Activated T-cell treated with anti-CD3 and anti-CD28 coated beads for 4 hours (primary cell): Measurements from ENCODE around the gene ELMOD3.
"Not testable (repeated sequence)": the region's sequence is repeated elsewhere in the genome, so short reads cannot be mapped to it uniquely, and the experiment has no call there.

Source experiments
- DNase-seq: peaks from one replicate; pipeline ENCODE4 v3.0.0-alpha.2; 2020

ELMOD3 gene

DNA sequence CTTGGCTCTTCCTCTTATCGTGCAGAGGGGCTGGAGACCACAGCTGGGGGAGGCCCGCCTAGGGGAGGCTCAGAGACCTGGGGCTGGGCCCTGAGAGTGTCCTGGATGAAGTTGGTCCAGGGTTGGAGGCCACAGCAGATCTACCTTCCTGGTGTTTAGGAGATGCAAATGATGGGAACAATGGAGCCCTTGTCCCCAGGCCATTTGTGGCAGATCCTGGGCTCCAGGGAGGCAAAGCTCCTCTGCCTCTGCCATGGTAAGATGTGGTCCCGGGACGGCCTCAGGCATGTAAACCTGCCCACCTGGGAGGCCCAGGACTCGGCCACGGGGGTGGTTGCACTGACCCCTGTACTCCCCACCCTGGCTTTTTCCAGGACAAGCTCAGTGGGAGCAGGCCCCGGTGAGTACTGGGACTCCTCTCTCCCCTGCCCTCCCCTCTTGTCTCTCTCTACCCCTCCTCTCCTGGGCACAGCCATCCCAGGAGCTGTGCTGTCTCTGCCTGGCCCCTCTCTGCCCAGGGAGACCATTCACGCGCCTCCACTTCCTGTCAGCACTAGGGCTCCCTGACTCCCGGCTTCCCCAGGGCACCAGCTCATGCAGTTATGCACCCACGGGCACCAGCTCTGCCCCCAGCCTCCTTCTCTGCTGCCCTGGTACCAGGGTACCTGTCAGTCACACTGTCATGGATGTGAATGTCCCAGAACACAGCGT, 74.8 kb downstream of the ELMOD3 start:
- no peak for DNase-seq

DNA sequence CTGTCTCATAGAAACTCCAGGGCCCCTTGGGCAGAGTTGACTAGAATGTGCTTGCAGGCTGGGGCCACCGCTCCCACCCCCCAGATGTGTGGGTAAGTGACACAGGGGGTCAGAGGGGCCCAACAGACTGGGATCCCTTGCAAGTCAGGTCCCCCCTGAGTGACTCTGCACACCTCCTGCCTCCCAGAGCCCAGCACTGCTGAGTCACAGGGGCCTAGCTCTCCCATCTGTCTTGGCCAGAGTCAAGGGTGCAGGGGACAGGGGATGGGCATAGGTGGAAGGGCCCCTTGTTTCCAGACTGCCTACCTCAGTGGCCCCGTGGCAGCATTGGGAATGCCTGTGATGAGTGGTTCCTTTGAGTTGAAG, 75.3 kb downstream of the ELMOD3 start:
- no peak for DNase-seq

DNA sequence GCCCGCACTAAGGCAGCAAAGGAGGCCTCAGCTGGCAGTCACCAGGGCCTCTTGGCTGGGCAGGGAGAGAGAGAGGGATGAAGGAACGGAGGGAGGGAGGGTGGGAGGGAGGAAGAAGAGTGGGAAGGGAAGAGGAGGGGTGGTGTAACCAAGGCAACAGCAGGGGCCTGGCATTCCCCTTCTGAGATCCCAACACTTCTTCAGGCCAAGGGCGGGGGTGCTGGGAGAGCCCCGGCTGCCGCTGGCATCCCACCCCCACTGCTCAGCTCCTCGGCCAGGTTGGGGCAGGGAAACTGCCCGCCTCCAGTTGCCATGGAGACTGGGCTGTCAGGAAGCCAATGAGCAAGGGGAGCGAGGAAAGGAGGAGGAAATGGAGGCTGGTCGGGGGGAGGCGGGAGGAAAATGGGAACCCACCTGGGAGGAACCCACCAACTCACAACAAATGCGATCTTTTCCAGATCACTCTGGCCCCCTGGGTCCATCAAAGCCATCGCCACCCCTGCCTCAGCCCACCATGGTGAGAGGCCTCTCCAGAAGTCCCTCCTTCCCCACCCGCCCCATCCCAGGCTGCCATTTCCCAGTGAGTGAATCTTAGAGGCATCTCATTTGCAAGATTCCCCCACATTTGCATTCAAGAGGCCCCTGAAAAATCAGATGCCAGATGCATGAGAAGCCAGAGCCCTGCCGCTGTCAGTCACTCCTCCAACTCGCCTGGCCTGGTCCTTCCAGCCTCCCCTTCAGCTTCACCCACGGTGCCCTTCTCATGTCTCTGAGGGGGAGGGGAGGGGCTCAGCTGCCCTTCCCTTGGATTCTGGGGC, 76.4 kb downstream of the ELMOD3 start:
- no peak for DNase-seq

DNA sequence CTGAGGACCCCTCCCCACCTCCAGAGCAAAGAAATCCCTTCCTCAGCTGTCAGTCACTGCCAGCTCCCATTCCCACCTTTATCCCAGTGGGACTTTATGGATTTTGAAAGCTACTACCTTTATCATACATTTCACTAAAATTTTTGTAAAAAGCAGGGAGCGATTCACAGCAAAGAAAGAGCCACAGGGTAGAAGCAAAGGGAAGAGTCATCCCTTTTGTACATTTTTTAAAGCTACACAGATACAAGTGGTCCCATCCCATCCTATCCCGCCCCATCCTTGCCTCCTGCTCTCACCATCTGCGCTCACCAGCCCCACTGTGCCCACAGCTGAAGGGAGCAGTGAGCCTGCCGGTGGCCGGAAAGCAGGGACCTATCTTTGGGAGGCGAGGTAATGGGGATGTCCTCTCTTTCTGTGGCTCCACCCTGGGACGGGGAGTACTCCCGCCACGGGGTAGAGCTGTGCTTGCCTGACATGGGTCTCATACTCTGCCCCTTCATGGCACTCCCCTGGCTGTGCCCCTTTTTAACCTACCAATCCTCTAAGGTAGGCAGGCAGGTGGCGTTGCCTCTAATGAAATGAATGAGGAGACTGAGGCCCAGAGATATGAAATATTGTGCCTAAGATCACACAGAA, 77.1 kb downstream of the ELMOD3 start:
- no peak for DNase-seq

DNA sequence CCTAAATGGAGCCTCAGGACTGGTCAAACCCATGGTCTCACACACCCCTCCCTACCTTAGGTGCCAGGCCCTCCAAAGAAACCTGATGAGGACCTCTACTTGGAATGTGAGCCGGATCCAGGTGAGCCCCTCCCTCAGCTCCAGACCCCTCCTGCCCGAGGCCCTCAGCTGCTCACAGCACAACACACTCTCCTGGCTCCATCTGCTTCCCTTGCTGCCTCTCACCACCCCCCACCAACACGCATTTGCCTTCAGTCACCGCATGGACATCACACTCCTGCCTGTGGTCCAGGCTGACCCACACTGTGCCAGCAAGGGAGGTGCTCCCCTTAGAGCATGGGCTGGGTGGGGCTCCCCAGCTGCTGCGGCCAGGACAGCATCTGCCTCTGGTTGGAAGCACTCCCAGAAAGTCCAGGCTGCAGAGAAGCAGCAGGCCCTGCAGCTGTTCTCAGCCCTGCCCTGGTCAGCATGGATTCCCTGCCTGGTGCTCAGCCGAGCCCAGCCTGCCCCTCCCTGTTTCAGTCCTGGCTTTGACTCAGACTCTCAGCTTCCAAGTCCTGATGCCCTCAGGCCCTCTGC, 79.0 kb downstream of the ELMOD3 start:
- DNase-seq: no peak

DNA sequence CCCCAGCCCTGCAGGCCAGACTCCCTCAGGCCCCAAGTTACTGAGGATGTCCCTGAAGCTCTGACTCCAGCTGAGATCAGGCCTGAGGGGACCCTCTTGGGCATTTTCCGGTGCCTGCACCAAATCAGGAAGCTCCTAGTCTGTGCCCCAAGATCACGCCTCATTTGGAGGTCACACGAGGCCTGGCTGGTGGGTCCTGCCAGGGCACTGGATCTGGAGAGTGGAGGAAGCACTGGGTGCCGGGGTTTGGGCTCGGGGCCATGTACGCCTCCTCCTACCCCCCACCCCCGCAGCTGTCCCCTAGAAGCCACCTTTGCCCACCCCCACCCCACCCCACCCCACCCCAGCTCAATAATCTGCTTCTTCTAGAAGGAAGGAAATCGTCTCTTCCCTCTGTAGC, 80.1 kb downstream of the ELMOD3 start:
- DNase-seq: no peak

DNA sequence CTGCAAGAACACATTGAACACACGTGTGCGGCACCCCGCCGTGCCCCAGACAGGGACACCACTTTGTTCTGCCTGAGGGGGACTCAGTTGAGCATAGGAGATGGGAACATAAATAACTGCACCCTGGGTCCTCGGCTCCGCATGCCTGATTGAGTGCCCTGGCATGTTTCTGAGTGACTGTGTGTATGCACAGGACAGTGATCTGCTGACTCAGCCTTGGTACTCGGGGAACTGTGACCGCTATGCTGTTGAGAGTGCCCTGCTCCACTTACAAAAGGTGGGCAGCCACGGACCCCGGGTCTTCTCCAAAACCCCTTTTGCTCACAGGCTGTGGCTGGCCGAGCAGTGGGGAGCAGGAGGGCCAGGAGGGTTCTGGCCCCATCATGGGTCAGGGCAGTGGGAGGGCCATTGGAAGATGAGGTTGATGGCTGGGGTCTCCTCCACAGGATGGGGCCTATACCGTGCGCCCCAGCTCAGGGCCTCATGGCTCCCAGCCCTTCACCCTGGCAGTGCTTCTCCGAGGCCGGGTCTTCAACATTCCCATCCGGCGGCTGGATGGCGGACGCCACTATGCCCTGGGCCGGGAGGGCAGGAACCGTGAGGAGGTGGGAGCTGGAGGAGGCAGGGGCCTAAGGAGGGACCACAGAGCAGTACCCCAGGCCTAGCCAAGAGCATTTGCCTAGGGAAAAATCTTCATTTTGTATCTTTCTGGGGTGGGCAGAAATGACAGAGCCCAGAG, 80.8 kb downstream of the ELMOD3 start:
- DNase-seq: no peak

DNA sequence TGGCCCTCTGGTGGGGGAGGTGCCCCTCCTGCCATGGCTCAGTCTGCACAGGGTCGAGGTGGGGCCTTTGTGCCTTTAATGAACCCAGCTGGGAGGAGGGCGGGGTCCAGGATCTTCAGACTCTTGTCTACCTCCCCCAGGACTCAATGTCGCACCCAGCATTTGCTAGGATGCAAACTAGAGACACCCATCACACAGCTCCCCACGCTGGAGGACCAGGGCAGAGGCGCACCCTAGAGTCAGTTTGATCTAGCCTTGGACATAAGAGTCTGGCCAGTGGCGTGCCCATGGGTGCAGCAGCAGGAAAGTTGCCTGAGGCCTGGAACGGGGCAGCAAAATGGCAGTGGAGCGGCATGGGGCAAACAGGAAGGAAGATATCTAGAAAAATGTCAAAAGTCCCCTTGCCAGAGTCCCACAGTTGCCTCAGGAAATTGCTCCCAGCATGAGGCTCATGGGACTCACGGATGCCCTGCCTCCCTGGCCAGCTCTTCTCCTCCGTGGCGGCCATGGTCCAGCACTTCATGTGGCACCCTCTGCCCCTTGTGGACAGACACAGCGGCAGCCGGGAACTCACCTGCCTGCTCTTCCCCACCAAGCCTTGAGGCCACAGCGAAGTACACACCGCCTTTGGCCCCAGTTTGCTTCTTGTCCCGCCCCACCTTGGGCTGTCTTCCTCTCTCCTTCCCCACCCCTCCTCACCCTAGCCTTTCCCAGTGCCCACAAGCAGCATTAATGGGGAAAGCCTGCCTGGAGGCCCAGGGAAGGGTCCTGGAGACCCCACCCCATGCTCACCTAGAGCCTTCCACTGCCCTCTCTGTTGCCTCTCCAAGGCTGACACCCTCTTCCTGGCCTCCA, 81.6 kb downstream of the ELMOD3 start:
- no peak for DNase-seq

DNA sequence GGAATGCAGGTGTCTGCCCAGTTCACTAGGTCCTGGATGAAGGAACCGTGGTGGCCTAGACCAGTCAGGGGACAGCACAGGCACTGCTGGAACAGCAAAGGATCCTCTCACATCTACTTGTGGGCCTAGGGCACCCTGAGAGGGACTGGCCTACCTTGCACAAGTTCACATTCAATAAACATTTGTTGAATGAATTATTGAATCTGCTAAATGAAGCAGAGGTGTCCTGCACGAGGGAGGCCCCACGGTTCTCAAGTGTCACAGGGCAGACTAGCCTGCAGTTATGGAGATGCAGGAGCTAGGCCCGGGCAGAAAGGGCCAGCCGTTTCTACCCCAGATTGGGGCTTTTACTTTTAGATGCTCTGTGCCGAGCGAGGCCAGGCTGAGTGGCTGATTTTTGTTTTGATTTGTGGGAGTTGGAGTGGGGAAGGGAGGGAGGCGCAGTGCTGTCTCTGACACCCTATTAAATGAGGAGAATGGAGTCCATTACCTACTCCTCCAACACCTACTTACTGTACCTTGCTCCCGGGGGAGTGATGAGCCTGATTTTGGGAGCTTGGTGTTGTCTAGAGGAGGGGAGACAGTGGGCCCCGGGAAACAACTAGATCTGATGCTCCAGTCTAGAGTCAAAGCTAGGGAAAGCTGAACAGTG, 82.4 kb downstream of the ELMOD3 start:
- no peak for DNase-seq

DNA sequence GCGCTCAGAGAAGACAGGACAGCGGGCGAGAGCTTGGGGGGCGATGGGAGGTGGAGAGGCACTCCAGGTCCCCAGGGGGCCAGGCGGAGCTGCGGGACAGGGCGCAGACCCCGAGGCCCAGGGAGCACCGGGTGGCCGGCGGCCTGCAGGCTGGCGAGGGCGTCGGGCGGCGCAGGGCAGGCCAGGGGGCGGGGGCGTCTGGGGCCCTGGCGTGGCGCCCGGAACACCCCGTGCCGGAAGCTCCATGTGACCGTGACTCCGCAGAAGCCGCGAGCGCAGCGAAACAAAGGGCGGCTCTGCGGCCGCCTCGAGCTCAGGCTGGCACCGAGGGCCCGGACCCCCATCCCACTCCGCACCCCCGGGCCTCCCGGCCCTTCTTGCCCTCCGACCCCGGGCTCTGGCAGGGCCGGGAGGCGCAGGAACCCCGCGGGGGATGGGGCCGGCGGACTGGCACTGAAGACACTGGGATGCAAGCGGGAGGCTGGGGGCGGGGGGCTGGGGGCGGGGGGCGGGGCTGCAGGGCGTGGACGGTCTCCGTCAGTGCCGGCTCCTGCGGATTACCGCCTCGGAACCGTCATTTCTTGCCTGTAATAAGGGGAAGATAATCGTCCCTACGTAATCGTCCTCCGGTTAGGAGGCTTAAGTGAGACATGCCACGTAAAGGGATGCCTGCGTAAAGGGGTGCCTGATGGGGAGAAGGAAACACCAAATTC, 83.1 kb downstream of the ELMOD3 start:
- peak; percentile 39 for DNase-seq

DNA sequence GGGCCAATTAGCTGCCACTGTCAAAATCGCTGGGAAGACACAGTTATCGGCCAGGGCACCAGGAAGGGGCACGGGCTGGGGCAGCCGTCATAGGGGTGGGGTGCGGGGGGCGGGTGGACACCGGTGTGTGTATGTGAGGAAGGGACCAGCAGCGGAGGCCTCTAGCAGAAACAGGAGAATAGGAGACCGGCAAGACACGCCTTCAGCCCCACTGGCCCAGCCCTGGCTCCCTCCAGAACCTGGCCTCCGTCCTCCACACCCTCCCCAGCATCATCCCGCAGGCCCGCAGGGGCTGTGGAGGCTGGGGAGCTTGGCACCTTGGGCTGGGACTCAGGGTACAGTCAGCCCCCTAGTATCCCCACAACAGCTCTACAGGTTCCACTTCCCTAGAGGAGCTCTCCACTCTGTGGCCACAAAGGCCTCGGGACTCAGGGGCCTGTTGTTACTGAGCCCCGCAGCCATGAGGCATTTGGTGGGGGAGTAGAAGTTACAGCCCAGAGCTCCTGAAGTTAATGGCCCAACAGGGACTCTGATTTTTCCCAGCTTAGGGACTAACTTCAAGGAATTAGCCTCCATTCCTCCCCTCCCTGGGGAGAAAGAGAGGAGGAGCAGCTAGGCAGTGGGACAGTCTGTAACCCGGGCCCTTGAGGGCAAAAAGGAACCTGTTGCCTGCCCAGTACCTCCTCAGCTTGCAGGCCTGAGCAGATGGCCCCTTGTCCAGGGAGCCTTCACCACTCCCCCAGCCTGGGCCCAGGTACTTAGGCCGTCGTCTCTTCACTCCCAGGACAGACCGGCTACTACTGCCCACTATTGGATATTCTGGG, 83.8 kb downstream of the ELMOD3 start:
- no peak for DNase-seq

DNA sequence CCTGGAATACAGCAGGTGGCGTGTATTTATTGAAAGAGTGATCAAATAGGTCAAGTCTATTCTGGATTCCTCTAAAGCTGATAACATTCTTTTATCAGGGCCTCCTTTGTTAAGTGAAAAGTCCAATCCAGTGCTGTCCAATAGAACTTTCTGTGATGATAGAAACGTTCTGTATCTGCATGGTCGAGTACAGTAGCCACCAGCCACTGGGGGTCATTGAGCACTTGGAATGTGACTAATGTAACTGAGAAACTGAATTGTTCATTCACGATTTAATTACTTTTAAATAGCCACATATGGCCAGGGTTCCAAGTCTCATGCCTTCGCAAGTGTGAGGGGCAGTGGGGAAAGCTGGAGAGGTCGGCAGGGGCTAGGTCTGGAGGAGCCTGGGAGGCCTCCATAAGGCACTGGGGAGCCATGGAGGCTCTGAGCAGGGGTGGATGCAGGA, 84.5 kb downstream of the ELMOD3 start:
- DNase-seq: no peak

DNA sequence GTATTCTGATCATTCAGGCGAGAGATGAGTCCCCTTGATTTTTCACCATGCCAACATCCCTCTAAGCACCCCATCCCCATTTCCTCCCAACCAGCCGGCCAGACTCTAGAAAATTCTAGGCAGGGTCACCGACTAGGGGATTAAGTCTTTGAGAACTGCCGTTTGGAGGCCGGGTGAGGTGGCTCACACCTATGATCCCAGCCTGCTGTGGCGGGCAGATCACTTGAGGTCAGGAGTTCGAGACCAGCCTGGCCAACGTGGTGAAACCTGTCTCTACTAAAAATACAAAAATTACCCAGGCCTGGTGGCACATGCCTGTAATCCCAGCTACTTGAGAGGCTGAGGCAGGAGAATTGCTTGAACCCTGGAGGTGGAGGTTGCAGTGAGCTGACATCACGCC, 85.0 kb downstream of the ELMOD3 start:
- not testable (repeated sequence) for DNase-seq

DNA sequence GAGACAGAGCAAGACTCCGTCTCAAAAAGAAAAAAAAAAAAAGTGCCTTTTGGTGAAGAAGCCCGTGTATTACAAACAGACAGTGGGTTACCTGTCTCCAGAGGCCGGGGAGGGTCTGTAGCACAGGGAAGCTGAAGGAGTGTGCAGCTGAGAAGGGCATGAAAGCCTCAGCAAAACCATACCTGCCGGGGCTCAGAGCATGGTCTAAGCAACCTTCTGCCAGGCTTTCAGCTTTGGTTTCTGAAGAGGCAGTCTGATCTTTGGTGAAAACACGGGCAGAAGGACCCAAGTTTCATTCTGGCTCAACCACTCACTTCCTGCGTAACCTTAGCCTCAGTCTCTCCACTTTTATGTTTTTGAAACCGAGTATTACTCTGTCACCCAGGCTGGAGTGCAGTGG, 85.4 kb downstream of the ELMOD3 start:
- DNase-seq: no peak

DNA sequence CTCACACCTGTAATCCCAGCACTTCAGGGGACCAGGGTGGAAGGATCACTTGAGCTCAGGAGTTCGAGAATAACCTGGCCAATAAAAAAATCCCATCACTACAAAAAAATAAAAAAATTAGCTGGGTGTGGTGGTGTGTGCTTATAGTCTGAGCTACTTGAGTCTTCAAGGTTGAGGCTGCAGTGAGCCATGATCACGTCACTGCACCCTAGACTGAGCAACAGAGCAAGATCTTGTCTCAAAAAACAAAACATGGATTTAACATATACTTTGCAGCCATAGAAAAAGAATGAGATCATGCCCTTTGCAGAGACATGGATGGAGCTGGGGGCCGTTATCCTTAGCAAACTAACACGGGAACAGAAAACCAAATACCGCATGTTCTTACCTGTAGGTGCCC, 86.2 kb downstream of the ELMOD3 start:
- no peak for DNase-seq
